GM12872 (cell line): ENCODE results near the gene SCYL2.

Experiments used
- CTCF ChIP-seq: IDR thresholded peaks from 3 replicates; pipeline ENCODE4 v1.5.1; 2011; ENCODE audit warnings: low read depth, mild to moderate bottlenecking, low read length, moderate library complexity; ENCODE audit not compliant: insufficient read depth

Gene SCYL2

DNA sequence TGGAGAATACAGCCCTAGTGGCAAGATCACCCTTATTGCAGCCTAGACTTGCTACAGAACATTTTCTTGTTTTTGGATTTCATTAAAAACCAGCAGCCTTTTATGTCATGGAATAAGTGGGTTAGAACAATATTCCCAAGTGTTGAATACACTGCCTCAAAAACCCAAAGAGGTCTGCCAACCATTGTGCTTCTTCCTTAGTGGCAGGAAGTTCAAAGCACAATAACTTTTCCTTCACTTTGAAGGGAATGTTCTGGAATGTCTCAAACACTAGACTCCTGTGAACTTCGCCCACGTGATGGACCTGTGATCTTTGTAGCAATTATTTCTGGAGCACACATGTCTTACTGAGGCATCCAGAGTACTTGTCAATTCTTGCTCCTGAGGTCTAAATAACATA, 98.4 kb downstream of the SCYL2 start:
- no peak for TF ChIP-seq CTCF

DNA sequence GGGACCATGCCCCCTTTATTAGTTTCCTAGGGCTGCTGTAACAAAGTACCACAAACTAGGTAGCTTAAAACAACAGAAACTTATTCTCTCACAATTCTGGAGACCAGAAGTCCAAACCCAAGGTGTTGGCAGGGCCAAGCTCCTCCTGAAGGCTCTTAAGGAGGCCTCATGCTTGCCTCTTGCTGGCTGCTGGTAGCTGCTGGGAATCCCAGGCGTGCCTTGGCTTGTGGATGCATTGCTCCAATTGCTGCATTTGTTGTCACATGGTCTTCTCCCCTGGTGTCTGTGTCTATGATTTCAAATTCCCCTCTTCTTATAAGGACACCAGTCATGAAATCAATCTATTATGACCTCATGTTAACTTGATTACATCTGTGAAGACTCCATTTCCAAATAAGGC, 101.1 kb downstream of the SCYL2 start:
- no peak for TF ChIP-seq CTCF

DNA sequence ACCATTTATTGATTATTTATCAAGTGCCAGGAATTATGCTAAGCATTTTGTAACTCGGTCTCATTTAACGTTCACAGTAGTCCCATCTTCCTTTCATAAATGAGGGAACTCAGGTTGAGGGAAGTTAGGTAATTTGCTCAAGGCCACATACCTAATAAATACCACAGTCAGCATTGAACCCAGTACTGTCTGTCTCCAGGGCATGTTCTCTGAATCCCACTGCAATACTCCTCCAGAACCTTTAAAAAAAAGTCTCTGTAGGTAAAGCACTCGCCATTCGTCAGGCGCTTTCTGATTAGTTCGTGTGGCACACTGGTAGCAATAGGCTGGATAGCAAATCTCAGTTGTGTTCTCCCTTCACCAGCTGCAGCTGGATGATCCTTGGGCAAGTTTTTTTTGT, 104.2 kb downstream of the SCYL2 start:
- no peak for TF ChIP-seq CTCF

DNA sequence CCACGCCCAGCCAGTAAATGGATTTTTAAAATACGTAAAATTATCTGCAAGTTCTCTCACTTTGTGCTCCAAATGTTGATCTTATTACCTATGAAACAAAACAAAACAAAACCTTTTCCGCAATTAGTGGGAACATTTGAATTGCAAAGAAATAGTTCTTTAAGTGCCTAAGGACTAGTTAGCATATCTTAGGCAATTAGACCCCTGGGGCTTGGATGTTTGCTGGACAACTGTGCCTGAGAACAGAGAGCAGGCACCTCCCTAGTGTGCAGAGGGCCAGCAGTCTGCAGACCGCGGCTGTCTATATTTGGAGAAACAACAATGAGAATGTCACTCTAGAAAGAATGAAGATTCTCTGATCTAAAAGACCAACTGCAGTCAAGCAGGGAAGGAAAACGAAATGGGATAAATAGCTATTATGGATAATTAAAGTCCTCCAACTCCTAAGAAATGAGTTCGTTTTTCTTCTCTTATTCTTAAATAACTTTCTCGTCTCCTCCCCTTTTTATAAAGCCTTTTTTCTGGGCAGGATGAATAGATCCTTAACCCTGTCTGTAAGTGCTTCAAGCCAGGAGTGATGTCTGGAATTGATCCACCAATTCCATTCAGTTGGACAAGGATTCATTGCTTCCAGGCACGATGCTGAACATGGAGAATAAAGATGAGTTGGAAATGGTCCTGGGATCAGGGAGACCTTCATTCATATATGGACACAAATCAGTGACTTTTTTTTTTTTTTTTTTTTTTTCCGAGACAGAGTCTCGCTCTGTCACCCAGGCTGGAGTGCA, 106.1 kb downstream of the SCYL2 start:
- TF ChIP-seq CTCF = no peak

DNA sequence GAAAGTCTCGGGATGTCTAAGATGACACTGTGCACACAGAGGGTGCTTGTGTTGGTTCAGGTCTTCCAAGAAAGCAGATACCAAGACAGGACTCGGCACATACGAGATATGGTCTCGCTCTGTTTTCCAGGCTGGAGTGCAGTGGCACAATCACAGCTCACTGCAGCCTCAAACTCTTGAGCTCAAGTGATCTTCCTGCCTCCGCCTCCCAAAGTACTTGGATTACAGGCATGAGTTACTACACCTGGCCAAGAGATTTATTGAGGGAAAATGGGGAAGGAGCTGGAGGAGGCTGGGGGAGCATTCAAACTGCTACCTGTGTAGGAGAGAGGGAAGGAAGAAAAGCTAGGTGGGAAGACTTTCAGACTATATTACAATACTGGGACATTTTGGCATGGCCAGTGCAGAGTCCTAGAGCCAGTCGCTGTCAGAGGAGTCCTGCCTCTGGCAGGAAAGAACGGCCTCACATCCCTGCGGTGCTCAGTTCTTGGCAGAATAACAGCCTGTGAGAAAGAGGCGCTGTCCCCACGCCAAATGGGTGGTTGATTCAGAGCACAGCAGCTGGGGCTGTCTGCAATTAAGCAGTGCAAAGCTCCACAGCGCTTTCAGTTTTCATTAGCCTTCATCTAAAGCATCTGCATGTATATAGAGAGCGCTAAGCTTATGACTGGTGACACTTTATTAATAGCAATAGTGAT, 108.2 kb downstream of the SCYL2 start:
- TF ChIP-seq CTCF = no peak

- TF ChIP-seq CTCF = no peak
These were observed 109.2 kb downstream of the SCYL2 start for GRCh38 chr12:100376161-100376560.

DNA sequence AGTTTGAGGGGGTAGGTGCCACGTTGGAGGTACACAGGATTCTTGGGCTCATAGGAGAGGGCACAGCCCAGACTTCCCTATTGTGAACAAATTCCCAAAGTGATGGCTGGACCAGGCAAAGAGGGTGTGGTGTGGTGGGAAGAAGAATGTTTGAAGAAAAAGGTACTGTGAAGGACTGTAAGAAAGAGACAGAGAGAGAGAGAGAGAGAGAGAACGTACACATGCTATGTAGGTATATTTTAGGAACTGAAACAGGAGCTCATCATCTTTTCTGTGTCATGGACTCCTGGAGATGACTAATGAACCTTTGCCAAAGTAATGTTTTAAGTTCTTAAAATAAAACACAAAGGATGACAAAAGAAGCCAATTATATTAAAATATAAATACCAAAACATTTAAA, 114.4 kb downstream of the SCYL2 start:
- no peak for TF ChIP-seq CTCF
